ENCODE data around the gene DMAC2L.
"Not testable (repeated sequence)": the region's sequence is repeated elsewhere in the genome, so short reads cannot be mapped to it uniquely, and the experiment has no call there.

The DMAC2L gene

GRCh38 chr14:50357124-50357523 is 45.0 kb downstream of the DMAC2L start:
- H3K4me3 ChIP-seq (ENCODE audit: low read length): no peak overlapping the region
- H3K9me3 ChIP-seq (ENCODE audit: control insufficient read depth, low read length): no peaks in the 10 kb centered on the region
- no peak overlapping the region for H3K9ac ChIP-seq (ENCODE audit: low read length)
- no peak for DNase-seq (ENCODE audit: low read depth)
- H3K27me3 ChIP-seq (replicated peaks; ENCODE audit: control insufficient read depth, insufficient read depth, low read length): no peaks in the 10 kb centered on the region
- no peaks in the 10 kb centered on the region for H3K36me3 ChIP-seq (ENCODE audit: control insufficient read depth, insufficient read depth, low read length, severe bottlenecking)
- peaks cover 4% of the 10 kb centered on the region for H3K4me1 ChIP-seq (ENCODE audit: control insufficient read depth, insufficient read depth, low read length)

DNA sequence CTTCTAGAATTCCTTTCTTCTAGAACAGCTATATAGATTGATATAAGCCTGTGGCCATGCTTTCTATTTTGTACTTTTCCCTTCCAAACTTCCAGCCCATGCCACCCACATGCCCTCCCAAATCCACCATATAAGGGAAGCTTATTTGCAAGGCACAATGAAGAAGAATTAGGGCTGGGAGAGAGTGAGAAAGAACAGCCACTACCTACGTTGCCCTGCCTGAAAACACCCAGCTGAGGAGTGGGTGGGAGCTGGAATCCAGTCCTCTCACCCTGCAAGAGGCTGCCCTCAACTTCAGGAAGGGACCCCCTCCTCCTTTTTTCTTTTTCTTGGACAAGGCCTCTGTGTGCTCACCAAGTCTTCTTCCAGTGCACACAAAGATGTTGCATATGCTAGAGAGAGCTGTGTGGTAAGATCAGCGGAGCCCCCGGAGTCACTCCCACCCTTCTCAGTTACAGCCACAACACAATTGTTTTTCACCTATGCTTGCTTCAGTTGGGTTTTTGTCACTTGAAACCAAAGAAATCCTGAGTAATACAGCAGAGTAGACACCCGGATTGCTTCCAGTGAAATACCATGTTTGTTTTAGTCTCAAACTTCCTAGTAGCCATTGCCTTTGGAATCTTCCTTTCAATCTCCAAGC is 45.8 kb downstream of the DMAC2L start:
- Histone ChIP-seq H3K4me3 (ENCODE audit: low read length) (no peak overlapping the region), H3K36me3 (ENCODE audit: control insufficient read depth, insufficient read depth, low read length, severe bottlenecking) (no peaks in the 10 kb centered on the region), H3K9me3 (ENCODE audit: control insufficient read depth, low read length) (no peaks in the 10 kb centered on the region), H3K9ac (ENCODE audit: low read length) (no peak overlapping the region), H3K27me3 (replicated peaks; ENCODE audit: control insufficient read depth, insufficient read depth, low read length) (no peaks in the 10 kb centered on the region), H3K4me1 (ENCODE audit: control insufficient read depth, insufficient read depth, low read length) (peaks cover 2% of the 10 kb centered on the region)
- DNase-seq (ENCODE audit: low read depth): no peak

- Histone ChIP-seq H3K27me3 (replicated peaks; ENCODE audit: control insufficient read depth, insufficient read depth, low read length) (no peaks in the 10 kb centered on the region), H3K4me1 (ENCODE audit: control insufficient read depth, insufficient read depth, low read length) (peaks cover 10% of the 10 kb centered on the region), H3K9me3 (ENCODE audit: control insufficient read depth, low read length) (no peaks in the 10 kb centered on the region), H3K4me3 (ENCODE audit: low read length) (no peak overlapping the region), H3K36me3 (ENCODE audit: control insufficient read depth, insufficient read depth, low read length, severe bottlenecking) (no peaks in the 10 kb centered on the region), H3K9ac (ENCODE audit: low read length) (no peak overlapping the region)
- DNase-seq (ENCODE audit: low read depth): no peak
Measured at GRCh38 chr14:50359631-50360030, 47.5 kb downstream of the DMAC2L start.

DNA sequence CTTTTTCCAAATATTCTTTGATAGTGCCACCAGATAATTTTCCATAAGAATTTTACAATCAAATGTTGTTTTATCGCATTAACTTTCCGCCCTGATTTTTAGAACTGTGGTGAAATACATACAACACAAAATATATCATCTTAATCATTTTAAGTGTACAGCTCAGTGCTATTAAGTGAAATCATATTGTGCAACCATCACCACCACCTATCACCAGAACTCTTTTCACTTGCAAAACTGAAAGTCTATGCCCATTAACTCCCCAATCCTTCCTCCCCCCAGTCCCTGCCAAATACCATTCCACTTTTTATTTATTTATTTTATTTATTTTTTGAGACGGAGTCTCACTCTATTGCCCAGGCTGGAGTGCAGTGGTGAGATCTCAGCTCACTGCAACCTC is 48.0 kb downstream of the DMAC2L start:
- no peak overlapping the region for H3K9ac ChIP-seq (ENCODE audit: low read length)

DNA sequence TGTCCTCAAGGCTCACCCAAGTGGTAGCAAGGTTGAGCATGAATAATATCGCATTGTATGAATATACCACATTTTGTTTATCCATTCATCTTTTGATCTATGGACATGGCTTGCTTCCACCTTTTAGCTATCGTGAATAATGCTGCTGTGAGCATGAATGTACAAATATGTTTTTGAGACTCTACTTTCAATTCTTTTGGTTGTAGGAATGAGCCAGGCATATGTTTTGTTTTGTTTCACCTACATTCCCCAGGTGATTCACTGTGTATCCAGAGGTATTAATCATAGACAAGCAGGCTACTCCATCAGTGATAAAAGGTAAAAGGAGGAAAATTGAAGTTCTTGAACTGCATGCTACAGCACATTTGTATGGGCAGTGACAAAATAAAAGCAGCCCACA is 48.7 kb downstream of the DMAC2L start:
- no peak for DNase-seq (ENCODE audit: low read depth)
- H3K36me3 ChIP-seq (ENCODE audit: control insufficient read depth, insufficient read depth, low read length, severe bottlenecking): no peaks in the 10 kb centered on the region
- H3K9me3 ChIP-seq (ENCODE audit: control insufficient read depth, low read length): no peaks in the 10 kb centered on the region
- H3K27me3 ChIP-seq (replicated peaks; ENCODE audit: control insufficient read depth, insufficient read depth, low read length): no peaks in the 10 kb centered on the region
- H3K4me1 ChIP-seq (ENCODE audit: control insufficient read depth, insufficient read depth, low read length): peaks cover 10% of the 10 kb centered on the region
- no peak overlapping the region for H3K4me3 ChIP-seq (ENCODE audit: low read length)
- no peak overlapping the region for H3K9ac ChIP-seq (ENCODE audit: low read length)

More for the DNA sequence above, 48.0 kb downstream of the DMAC2L start:
- H3K9me3 ChIP-seq (ENCODE audit: control insufficient read depth, low read length): no peaks in the 10 kb centered on the region
- peaks cover 10% of the 10 kb centered on the region for H3K4me1 ChIP-seq (ENCODE audit: control insufficient read depth, insufficient read depth, low read length)
- no peaks in the 10 kb centered on the region for H3K36me3 ChIP-seq (ENCODE audit: control insufficient read depth, insufficient read depth, low read length, severe bottlenecking)
- DNase-seq (ENCODE audit: low read depth): no peak
- no peak overlapping the region for H3K4me3 ChIP-seq (ENCODE audit: low read length)
- no peaks in the 10 kb centered on the region for H3K27me3 ChIP-seq (replicated peaks; ENCODE audit: control insufficient read depth, insufficient read depth, low read length)

DNA sequence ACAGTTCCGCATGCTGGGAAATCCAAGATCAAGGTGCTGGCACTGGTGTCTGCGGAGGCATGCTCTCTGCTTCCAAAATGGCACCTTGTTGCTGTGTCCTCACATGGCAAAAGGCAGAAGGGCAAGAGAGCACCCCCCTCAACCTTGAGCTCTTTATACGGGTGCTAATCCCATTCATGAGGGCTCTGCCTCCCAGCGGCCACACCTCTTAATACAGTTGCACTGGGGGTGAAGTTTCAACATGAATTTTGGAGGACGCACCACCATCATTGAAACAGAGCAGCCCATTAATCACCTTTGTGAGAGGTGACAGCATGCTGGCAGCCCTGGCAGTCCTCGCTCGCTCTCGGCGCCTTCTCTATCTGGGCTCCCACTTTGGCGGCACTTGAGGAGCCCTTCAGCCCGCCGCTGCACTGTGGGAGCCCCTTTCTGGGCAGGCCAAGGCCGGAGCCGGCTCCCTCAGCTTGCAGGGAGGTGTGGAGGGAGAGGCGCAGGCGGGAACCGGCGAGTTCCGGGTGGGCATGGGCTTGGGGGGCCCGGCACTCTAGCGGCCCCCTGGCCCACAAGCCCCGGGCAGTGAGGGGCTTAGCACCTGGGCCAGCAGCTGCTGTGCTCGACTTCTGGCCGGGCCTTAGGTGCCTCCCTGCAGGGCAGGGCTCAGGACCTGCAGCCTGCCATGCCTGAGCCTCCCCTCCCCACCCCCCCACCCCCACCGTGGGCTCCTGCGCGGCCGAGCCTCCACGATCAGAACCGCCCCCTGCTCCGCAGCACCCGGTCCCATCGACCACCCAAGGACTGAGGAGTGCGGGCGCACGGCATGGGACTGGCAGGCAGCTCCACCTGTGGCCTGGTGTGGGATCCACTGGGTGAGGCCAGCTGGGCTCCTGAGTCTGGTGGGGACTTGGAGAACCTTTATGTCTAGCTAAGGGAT is 49.6 kb downstream of the DMAC2L start:
- H3K9me3 ChIP-seq (ENCODE audit: control insufficient read depth, low read length); H3K9ac ChIP-seq (ENCODE audit: low read length); H3K4me3 ChIP-seq (ENCODE audit: low read length); H3K27me3 ChIP-seq (replicated peaks; ENCODE audit: control insufficient read depth, insufficient read depth, low read length); DNase-seq (ENCODE audit: low read depth); H3K36me3 ChIP-seq (ENCODE audit: control insufficient read depth, insufficient read depth, low read length, severe bottlenecking): not testable (repeated sequence)
- peaks cover 10% of the 10 kb centered on the region for H3K4me1 ChIP-seq (ENCODE audit: control insufficient read depth, insufficient read depth, low read length)

GRCh38 chr14:50362764-50363713 is 50.9 kb downstream of the DMAC2L start:
- Histone ChIP-seq H3K4me1 (ENCODE audit: control insufficient read depth, insufficient read depth, low read length) (peaks cover 10% of the 10 kb centered on the region), H3K4me3 (ENCODE audit: low read length) (peak overlapping the region; percentile 70), H3K36me3 (ENCODE audit: control insufficient read depth, insufficient read depth, low read length, severe bottlenecking) (no peaks in the 10 kb centered on the region), H3K27me3 (replicated peaks; ENCODE audit: control insufficient read depth, insufficient read depth, low read length) (no peaks in the 10 kb centered on the region), H3K9ac (ENCODE audit: low read length) (peak overlapping the region; percentile 44), H3K9me3 (ENCODE audit: control insufficient read depth, low read length) (no peaks in the 10 kb centered on the region)
- DNase-seq (ENCODE audit: low read depth): peak; percentile 17

DNA sequence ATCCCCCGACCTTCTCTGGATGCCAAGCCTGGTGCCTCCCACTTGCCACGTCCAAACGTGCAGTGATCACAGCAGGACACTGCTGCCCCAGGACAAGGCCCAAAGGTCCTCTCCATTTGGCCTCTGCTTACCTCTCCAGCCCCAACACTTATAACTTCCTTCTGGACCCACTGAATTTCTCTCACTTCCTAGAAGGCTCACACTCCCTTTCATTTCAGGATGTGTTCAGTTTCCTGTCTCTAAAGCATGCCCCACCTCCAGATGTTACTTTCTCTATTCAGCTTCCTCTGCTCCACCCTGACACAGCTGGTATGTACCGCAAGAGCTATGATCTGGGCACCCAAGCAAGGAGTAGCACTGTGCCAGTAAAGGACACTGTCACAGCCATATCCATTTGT is 51.6 kb downstream of the DMAC2L start:
- DNase-seq (ENCODE audit: low read depth): no peak
- Histone ChIP-seq H3K36me3 (ENCODE audit: control insufficient read depth, insufficient read depth, low read length, severe bottlenecking) (no peaks in the 10 kb centered on the region), H3K4me3 (ENCODE audit: low read length) (peak overlapping the region; percentile 70), H3K27me3 (replicated peaks; ENCODE audit: control insufficient read depth, insufficient read depth, low read length) (no peaks in the 10 kb centered on the region), H3K4me1 (ENCODE audit: control insufficient read depth, insufficient read depth, low read length) (peaks cover 10% of the 10 kb centered on the region), H3K9ac (ENCODE audit: low read length) (peak overlapping the region; percentile 44), H3K9me3 (ENCODE audit: control insufficient read depth, low read length) (no peaks in the 10 kb centered on the region)

DNA sequence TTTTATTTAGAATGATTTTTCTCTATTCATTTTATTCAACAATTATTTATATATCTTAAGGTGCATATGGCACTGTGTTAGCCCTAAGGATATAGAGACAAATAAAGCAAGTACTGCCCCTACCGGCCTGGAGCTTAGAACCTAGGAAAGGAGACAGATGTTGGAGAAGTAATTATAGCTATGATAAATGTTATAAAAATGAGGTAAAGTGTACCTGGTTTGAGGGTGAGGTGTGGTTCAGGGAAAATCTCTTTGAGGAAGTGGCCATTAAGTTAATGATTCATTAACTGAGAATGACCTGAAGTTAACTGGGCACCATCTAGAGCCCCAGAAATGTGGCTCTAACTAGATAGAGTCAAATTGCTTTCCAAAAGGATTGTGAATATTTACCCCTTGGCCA is 52.7 kb downstream of the DMAC2L start:
- Histone ChIP-seq H3K4me3 (ENCODE audit: low read length) (no peak overlapping the region), H3K9me3 (ENCODE audit: control insufficient read depth, low read length) (no peaks in the 10 kb centered on the region), H3K4me1 (ENCODE audit: control insufficient read depth, insufficient read depth, low read length) (peaks cover 10% of the 10 kb centered on the region), H3K9ac (ENCODE audit: low read length) (no peak overlapping the region), H3K36me3 (ENCODE audit: control insufficient read depth, insufficient read depth, low read length, severe bottlenecking) (no peaks in the 10 kb centered on the region), H3K27me3 (replicated peaks; ENCODE audit: control insufficient read depth, insufficient read depth, low read length) (no peaks in the 10 kb centered on the region)
- DNase-seq (ENCODE audit: low read depth): no peak

- H3K9me3 ChIP-seq (ENCODE audit: control insufficient read depth, low read length); H3K9ac ChIP-seq (ENCODE audit: low read length); H3K4me3 ChIP-seq (ENCODE audit: low read length); H3K27me3 ChIP-seq (replicated peaks; ENCODE audit: control insufficient read depth, insufficient read depth, low read length); DNase-seq (ENCODE audit: low read depth); H3K36me3 ChIP-seq (ENCODE audit: control insufficient read depth, insufficient read depth, low read length, severe bottlenecking): not testable (repeated sequence)
- H3K4me1 ChIP-seq (ENCODE audit: control insufficient read depth, insufficient read depth, low read length): peaks cover 10% of the 10 kb centered on the region
Measured at GRCh38 chr14:50365572-50365971, 53.4 kb downstream of the DMAC2L start.

- H3K9ac ChIP-seq (ENCODE audit: low read length): no peak overlapping the region
- H3K4me1 ChIP-seq (ENCODE audit: control insufficient read depth, insufficient read depth, low read length): peaks cover 10% of the 10 kb centered on the region
- no peaks in the 10 kb centered on the region for H3K9me3 ChIP-seq (ENCODE audit: control insufficient read depth, low read length)
- no peak overlapping the region for H3K4me3 ChIP-seq (ENCODE audit: low read length)
- no peak for DNase-seq (ENCODE audit: low read depth)
- H3K27me3 ChIP-seq (replicated peaks; ENCODE audit: control insufficient read depth, insufficient read depth, low read length): no peaks in the 10 kb centered on the region
- no peaks in the 10 kb centered on the region for H3K36me3 ChIP-seq (ENCODE audit: control insufficient read depth, insufficient read depth, low read length, severe bottlenecking)
Measured at GRCh38 chr14:50366115-50366514, 54.0 kb downstream of the DMAC2L start.
